MV-4-11 (cell line): Measurements from ENCODE around the gene ITGAL.

Source experiments
- DNase-seq: peaks from one replicate; lab custom pipeline; 2025; lab: John Stamatoyannopoulos, UW

ITGAL gene

GRCh38 chr16:30541502-30542329, 69.2 kb downstream of the ITGAL start:
- DNase-seq: no peak

GRCh38 chr16:30543067-30543466, 70.5 kb downstream of the ITGAL start:
- DNase-seq: no peak

GRCh38 chr16:30546115-30546514, 73.6 kb downstream of the ITGAL start:
- DNase-seq: peak; percentile 38

- DNase-seq: no peak
Measured at GRCh38 chr16:30548416-30549253, 76.1 kb downstream of the ITGAL start.

GRCh38 chr16:30551781-30552180, 79.2 kb downstream of the ITGAL start:
- DNase-seq: no peak

GRCh38 chr16:30552956-30553355, 80.4 kb downstream of the ITGAL start:
- DNase-seq: no peak

GRCh38 chr16:30553393-30553899, 80.9 kb downstream of the ITGAL start:
- peak; percentile 39 for DNase-seq

GRCh38 chr16:30554557-30555314, 82.2 kb downstream of the ITGAL start:
- DNase-seq: no peak

GRCh38 chr16:30555315-30556124, 83.0 kb downstream of the ITGAL start:
- DNase-seq: no peak

GRCh38 chr16:30556125-30556473, 83.6 kb downstream of the ITGAL start:
- no peak for DNase-seq

GRCh38 chr16:30557707-30557956, 85.1 kb downstream of the ITGAL start:
- no peak for DNase-seq

- peak; percentile 97 for DNase-seq
Measured at GRCh38 chr16:30557957-30558788, 85.6 kb downstream of the ITGAL start, which contains the start of gene ZNF764. ZNF764 (minus strand) TSS chr16:30558374; CDS start chr16:30558182, 192 bp downstream.

- no peak for DNase-seq
Measured at GRCh38 chr16:30558789-30559377, 86.3 kb downstream of the ITGAL start.

- peak; percentile 69 for DNase-seq
Measured at GRCh38 chr16:30559690-30560089, 87.1 kb downstream of the ITGAL start.

GRCh38 chr16:30561089-30561816, 88.7 kb downstream of the ITGAL start:
- no peak for DNase-seq

GRCh38 chr16:30562021-30562420, 89.5 kb downstream of the ITGAL start:
- DNase-seq: no peak

GRCh38 chr16:30565526-30565925, 93.0 kb downstream of the ITGAL start:
- no peak for DNase-seq

- no peak for DNase-seq
Measured at GRCh38 chr16:30565984-30566383, 93.4 kb downstream of the ITGAL start.

- DNase-seq: no peak
Measured at GRCh38 chr16:30566531-30566930, 94.0 kb downstream of the ITGAL start.
